HAP-1 (cell line): ENCODE measurements around the gene GORASP2.

ENCODE experiments used
- DNase-seq, 2 experiments: peaks; one replicate each; pipeline ENCODE4 v3.0.0-alpha.2; 2016 to 2020; ENCODE audit warnings: low spot score in 2 of 2
- H3K27me3 ChIP-seq: fragments of 250-450 bp; sonication (Bioruptor Pico); 2 replicates; pipeline ENCODE4 v1.5.1; 2020; ENCODE audit warnings: low read depth, mild to moderate bottlenecking, moderate library complexity
- H3K36me3 ChIP-seq: fragments of 250-450 bp; sonication (Bioruptor Pico); replicated peaks from 2 replicates; pipeline ENCODE4 v1.5.1; 2020; ENCODE audit warnings: mild to moderate bottlenecking
- H3K4me1 ChIP-seq: fragments of 250-450 bp; sonication (Bioruptor Pico); 2 replicates; pipeline ENCODE4 v1.5.1; 2020; ENCODE audit warnings: mild to moderate bottlenecking
- H3K4me3 ChIP-seq: fragments of 250-450 bp; sonication (Bioruptor Pico); 2 replicates; pipeline ENCODE4 v1.5.1; 2020; ENCODE audit warnings: mild to moderate bottlenecking, moderate library complexity
- H3K9me3 ChIP-seq: fragments of 250-450 bp; sonication (Bioruptor Pico); 2 replicates; pipeline ENCODE4 v1.5.1; 2020; ENCODE audit warnings: mild to moderate bottlenecking, moderate library complexity
- in situ Hi-C: fragments of 300-500 bp; cut with MboI; formaldehyde crosslinking; loops from 3 replicates; pipeline ENCODE4 v1.14.3; 2020; ENCODE audit warnings: low sequenced_read_pairs, inconsistent platforms, mixed read lengths

The GORASP2 gene

DNA sequence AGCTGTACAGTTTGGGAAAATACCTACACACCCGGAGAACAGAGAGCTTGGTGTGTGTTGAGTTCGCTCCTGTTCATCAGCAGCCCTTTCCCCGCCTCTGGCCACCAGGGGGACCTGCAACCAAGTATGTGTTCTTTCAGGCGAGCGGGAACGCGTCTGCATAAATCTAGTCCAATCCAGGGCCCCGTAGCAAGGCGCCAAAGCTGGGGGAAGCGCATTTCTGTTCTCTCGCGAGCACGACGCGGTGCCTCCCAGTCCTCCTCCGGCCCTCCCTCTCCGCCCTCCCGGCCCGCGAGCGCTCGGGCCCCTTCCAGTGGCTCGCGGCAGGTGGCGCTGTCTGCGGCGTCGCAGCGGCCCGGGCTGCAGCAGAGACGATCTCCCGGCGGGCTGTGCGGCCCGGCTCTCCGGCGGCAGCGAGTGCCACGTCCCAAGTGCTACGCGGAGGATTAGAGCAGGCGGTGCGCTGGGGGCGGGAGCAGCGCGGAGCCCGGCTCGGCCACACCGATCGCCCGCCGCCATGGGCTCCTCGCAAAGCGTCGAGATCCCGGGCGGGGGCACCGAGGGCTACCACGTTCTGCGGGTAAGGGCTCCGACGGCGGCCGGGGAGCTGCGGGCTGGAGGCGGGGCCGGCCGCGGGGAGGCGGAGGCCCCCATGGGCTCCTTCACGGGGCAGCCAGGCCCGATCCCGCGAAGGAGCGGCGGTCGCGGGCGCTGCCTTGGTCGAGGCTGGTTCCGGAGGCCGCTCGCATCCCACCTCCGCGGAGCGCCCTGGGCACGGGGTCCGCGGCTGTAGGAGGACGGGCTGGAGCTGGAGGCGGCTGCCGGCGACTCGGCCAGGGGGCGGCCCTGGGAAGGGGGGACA is at the start of gene GORASP2:
GORASP2 (plus strand) TSS at position 430 of the 862 bp plus-strand sequence; CDS start at position 518, 88 bp downstream.
- H3K4me1 ChIP-seq: peaks cover 15% of the 10 kb centered on the region
- in situ Hi-C loops: no loop called here
- peak; percentile 98 to 99 for DNase-seq
- H3K4me3 ChIP-seq: peak within 1 kb of the TSS; percentile 82
- H3K36me3 ChIP-seq: peaks cover 5% of the 10 kb centered on the region
- no peaks in the 10 kb centered on the region for H3K27me3 ChIP-seq
- peaks cover 3% of the 10 kb centered on the region; the same call in 1 of the 2 replicates for H3K9me3 ChIP-seq

DNA sequence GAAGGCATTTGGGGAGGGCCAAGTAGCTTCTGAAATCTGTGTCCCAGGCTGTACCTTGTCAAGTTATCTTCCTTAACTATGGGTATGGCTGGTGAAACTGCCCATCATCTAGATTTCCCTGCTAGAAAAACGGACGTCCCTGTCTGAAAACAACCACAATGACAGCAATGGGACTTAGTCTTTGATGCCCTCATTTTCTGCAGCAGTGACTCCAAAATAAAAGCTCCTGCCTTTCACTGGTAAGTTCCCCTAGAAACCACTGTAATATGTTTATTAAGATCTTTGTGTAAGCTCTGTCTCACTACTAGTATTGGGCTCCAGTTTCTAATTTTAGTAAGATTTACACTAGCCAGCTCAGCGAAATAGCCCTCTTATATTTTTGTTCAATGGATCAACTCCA is 47.2 kb upstream of the GORASP2 start:
- Histone ChIP-seq H3K4me3 (no peak overlapping the region), H3K9me3 (no peaks in the 10 kb centered on the region), H3K36me3 (no peaks in the 10 kb centered on the region), H3K4me1 (no peaks in the 10 kb centered on the region), H3K27me3 (peaks cover 5% of the 10 kb centered on the region; the same call in 1 of the 2 replicates)
- no peak for DNase-seq
- in situ Hi-C loops: no loop called here

DNA sequence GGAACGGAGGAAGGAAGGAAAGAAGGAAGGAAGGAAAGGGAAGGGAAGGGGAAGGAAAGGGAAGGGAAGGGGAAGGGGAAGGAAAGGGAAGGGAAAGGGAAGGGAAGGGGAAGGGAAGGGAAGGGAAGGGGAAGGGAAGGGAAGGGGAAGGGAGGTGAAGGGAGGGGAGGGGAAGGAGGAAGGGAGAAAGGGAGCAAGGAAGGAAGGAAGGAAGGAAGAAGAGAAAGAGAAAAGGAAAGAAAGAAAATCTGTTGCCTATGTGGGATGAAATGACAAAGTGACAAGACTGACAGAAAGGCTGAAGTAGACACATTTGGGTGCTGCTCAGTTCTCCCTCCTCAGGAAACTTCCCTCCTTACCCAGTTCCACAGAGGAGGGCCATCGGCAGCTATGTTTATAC is 46.3 kb upstream of the GORASP2 start:
- Histone ChIP-seq H3K9me3 (no peaks in the 10 kb centered on the region), H3K4me3 (no peak overlapping the region), H3K27me3 (peaks cover 5% of the 10 kb centered on the region; the same call in 1 of the 2 replicates), H3K36me3 (no peaks in the 10 kb centered on the region), H3K4me1 (no peaks in the 10 kb centered on the region)
- no peak for DNase-seq
- in situ Hi-C loops: no loop called here

DNA sequence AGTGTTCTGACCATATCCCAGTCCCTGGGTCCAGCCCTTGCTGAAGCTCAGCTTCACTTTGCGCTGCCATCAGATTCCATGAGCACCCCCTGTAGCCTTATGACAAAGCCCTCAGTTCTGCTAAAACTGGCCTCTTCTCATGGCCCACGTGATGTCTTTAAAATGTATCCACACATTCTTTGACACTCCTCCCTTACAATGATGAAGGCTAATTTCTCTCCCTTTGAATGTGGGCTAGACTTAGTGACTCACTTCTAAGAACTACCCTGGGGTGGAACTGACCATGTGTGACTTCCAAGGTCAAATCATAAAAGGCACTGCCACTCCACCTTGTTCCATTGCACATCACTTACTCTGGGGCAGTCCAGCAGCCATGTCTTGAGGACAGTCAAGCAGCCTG is 45.4 kb upstream of the GORASP2 start:
- in situ Hi-C loops: no loop called here
- no peak for DNase-seq
- no peaks in the 10 kb centered on the region for H3K36me3 ChIP-seq
- no peak overlapping the region for H3K4me3 ChIP-seq
- H3K9me3 ChIP-seq: no peaks in the 10 kb centered on the region
- peaks cover 5% of the 10 kb centered on the region; the same call in 1 of the 2 replicates for H3K27me3 ChIP-seq
- no peaks in the 10 kb centered on the region for H3K4me1 ChIP-seq

DNA sequence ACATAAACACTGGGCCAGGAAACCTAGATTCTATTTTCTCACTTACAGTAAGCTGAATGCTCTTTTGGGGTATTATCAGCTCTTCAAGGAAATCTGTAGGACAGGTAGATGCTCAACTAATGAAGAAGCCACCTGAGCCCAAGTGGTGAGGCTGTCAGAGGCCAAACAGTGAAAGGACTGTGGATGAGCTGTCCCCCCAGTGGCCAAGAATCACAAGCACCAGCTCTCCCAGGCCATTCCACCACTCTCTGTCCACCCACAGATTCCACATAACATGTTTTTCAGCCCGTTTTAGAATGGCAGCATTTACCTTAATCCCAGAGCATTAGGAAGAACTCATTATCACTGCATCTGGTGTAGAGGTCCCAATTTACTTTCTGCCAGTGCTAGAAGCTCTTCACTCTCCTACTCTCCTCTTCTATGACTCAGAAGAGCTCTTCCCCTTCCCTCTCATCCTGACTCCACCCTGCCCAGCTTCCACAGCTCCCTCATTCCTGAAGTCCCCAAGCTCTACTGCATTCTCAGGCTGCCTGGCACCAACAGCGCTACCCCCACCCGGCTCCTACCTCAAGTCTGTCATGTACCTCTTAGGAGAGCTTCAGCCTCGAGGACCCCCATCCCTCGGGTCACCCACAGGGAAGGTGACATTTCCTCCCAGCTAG is 43.8 kb upstream of the GORASP2 start:
- in situ Hi-C loops: no loop called here

DNA sequence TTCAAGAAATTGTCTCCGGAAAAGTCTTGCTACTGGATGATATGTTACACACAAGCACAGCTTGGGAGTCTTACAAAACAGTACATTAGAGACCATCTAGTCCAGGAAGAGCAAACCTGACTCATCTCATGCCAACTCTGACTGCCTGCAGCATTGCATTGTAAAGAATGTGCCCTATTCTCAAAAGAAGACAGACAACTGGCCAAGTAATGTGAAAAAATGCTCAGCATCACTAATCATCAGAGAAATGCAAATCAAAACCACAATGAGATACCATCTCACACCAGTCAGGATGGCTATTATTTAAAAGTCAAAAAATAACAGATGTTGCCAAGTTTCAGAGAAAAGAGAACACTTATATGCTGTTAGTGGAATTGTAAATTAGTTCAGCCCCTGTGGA is 42.7 kb upstream of the GORASP2 start:
- no peak for DNase-seq
- in situ Hi-C loops: no loop called here
- Histone ChIP-seq H3K9me3 (no peaks in the 10 kb centered on the region), H3K4me3 (no peak overlapping the region), H3K27me3 (no peaks in the 10 kb centered on the region), H3K36me3 (no peaks in the 10 kb centered on the region), H3K4me1 (no peaks in the 10 kb centered on the region)

More for the DNA sequence above, 43.8 kb upstream of the GORASP2 start:
- Histone ChIP-seq H3K4me1 (no peaks in the 10 kb centered on the region), H3K27me3 (peaks cover 5% of the 10 kb centered on the region; the same call in 1 of the 2 replicates), H3K36me3 (no peaks in the 10 kb centered on the region), H3K4me3 (no peak overlapping the region), H3K9me3 (no peaks in the 10 kb centered on the region)
- no peak for DNase-seq

DNA sequence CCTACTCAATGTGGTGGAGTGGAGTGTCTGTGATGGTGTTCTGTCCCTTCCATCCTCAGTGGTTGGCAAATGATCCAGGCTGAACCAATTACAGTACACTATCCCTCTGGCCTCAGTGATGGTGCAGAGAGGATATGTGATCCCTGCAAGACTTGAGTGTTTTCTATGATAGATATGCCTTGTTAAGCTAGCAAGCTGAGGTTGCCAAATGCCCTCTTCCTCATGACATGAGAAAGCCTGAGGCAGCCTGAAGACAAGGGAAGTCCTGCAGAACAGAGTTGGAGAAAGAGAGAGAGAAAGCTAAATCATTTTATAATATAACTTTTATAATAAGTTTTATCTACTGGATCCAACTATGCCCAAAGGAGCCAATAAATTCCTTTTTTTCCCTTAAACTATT is 41.6 kb upstream of the GORASP2 start:
- no peak for DNase-seq
- Histone ChIP-seq H3K4me1 (no peaks in the 10 kb centered on the region), H3K27me3 (no peaks in the 10 kb centered on the region), H3K36me3 (no peaks in the 10 kb centered on the region), H3K9me3 (no peaks in the 10 kb centered on the region), H3K4me3 (no peak overlapping the region)
- in situ Hi-C loops: no loop called here

DNA sequence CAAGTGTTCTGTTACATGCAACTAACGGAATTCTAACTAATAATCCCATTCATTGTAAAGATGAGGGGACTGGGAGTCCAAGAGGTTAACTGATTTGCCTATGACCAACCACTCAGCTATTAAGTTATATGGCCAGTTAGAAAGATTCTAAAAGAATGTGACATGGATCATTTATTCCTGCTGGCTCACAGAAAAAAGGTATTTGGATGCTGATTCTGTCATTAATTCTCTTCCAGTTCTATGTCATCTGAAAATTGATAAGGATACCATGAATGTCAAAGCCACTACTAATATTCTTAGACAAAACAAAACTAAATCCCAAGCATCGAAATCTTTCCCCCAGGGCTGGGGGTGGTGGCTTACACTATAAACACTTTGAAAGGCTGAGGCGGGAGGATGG is 41.2 kb upstream of the GORASP2 start:
- Histone ChIP-seq H3K9me3 (no peaks in the 10 kb centered on the region), H3K4me1 (no peaks in the 10 kb centered on the region), H3K4me3 (no peak overlapping the region), H3K36me3 (no peaks in the 10 kb centered on the region), H3K27me3 (no peaks in the 10 kb centered on the region)
- DNase-seq: peak in 1 of 2 experiments; percentile 21
- in situ Hi-C loops: no loop called here

DNA sequence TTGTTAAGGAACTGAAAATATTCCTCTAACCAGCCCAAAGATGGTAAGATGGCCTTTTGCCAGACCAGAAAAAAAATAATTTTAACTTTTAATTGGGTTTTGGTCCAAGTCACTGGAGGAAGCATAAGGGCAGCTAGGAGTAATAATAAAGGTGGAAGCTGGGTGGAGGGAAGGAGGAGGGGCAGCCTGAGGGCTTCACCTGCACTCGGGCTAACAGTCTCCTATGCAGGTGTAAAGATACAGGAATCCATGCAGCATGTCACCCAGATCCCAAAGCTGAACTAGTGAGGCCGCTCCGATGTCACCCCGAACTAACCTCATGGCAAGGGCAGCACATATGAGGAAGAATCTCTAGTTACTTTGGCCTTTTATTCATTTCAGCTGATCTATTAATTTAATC is 37.2 kb upstream of the GORASP2 start:
- no peaks in the 10 kb centered on the region for H3K9me3 ChIP-seq
- in situ Hi-C loops: no loop called here
- H3K27me3 ChIP-seq: no peaks in the 10 kb centered on the region
- no peaks in the 10 kb centered on the region for H3K4me1 ChIP-seq
- H3K36me3 ChIP-seq: no peaks in the 10 kb centered on the region
- no peak overlapping the region for H3K4me3 ChIP-seq
- no peak for DNase-seq

DNA sequence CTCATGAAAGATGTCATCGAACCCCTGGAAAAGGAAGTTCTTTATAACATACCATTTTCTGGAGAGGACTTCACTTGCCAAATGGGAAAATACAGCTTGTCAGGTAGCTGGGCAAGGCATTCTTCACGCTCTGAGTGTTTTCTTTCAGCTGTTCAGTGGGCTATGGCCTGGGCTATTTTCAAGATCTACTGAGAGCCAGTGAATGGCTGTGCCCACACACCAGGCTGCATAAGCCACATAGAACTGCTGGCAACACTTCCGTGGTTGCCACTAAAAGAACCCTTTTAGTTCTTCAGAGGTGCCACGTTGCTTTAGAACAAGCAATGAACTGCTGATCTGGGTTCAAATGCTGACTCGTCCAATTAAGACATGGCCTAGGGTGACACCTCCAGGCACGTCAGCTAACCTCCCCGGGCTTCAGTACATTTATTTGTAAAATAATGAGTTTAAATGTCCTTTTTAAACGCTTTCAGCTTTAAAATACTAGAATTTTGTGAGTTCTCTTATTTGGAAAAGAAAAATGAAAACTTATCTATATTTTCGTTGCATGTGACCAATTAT is 36.6 kb upstream of the GORASP2 start:
- no peak for DNase-seq
- in situ Hi-C loops: no loop called here
- H3K36me3 ChIP-seq: no peaks in the 10 kb centered on the region

DNA sequence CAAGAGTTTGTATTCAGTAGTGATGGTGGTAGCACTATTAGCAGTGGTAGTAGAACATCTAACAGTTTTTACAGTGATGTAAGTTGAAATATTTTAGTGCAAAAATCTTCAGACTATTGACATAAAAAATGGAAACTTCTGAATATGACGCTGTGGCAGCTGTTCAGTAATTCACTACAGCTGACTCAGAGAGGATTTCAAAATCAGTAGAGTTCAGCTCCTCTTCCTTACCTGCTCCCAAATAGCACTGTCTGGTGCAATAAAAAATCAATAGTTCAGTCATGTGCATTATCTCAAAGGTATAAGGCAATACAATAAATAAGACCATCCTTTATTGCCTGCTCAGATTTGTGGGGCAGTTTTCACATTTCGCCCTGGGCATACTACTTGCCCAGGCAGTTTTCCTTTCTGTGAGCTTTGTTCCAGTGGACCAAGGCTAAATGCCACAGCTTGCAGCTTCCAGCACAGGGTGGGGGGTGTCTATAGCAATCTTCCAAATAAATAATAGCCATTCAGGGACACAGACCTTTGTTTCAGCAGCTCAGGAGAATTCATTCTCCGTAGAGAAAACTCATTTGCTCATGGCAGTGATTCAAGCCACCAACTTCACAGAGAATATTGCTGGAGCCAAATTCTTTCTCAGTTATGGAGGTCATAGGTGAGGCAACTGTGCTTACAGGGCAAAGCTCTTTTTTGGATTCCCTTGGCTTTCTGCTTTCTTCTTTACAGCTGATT is 33.9 kb upstream of the GORASP2 start:
- in situ Hi-C loops: no loop called here
- Histone ChIP-seq H3K36me3 (no peaks in the 10 kb centered on the region), H3K4me1 (no peaks in the 10 kb centered on the region), H3K9me3 (no peaks in the 10 kb centered on the region), H3K4me3 (no peak overlapping the region), H3K27me3 (no peaks in the 10 kb centered on the region)
- no peak for DNase-seq

More for the DNA sequence above, 36.6 kb upstream of the GORASP2 start:
- H3K27me3 ChIP-seq: no peaks in the 10 kb centered on the region
- no peaks in the 10 kb centered on the region for H3K9me3 ChIP-seq
- no peak overlapping the region for H3K4me3 ChIP-seq
- no peaks in the 10 kb centered on the region for H3K4me1 ChIP-seq

DNA sequence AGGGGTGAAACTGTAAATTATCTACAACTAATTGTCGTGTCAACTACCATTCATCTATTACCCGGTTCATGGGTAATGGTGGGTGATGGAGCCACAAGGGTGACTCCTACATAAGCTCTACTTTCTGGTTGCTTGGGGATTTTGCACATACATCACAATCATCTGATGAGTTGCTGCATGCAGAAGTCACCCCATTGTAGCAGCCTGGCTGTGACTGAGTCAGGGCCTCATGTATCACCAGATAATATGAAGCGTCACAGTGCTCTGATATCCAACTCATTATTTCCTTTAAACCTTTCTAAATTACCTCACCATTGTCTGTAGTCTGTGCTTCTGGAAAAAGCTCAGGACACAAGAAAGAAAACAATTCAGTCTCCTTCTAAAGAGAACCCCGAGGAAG is 32.4 kb upstream of the GORASP2 start:
- H3K4me3 ChIP-seq: no peak overlapping the region
- no peaks in the 10 kb centered on the region for H3K9me3 ChIP-seq
- in situ Hi-C loops: no loop called here
- no peak for DNase-seq
- H3K36me3 ChIP-seq: no peaks in the 10 kb centered on the region
- H3K4me1 ChIP-seq: no peaks in the 10 kb centered on the region
- H3K27me3 ChIP-seq: no peaks in the 10 kb centered on the region

DNA sequence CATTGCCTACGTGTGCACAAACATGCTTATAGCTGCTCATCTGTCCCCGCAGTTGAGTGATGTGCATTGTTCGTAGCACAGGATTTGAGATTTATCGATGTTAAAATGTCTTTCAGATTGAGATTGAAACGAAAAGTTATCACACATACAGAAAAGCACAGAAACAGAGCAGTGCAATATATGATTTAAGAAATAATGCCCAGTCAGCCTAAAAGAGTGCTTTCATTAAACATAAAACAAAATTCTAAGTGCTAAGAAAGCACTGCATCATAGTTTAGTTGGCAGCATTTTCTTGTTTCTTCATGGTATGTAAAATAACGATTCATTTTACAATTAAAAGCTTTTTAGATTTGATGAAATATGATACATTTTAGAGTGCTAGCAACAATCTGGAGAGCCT is 31.9 kb upstream of the GORASP2 start:
- H3K9me3 ChIP-seq: no peaks in the 10 kb centered on the region
- H3K27me3 ChIP-seq: no peaks in the 10 kb centered on the region
- no peaks in the 10 kb centered on the region for H3K36me3 ChIP-seq
- no peak overlapping the region for H3K4me3 ChIP-seq
- in situ Hi-C loops: no loop called here
- no peak for DNase-seq
- H3K4me1 ChIP-seq: no peaks in the 10 kb centered on the region
